ENCODE measurements around the gene SRP14.

GRCh38 chr15:40011303-40011702 lies 27.7 kb downstream of the SRP14 start:
- TF ChIP-seq CTCF (IDR thresholded peaks at IDR 0.05) (no peak), ZFX (IDR thresholded peaks at IDR 0.05; ENCODE audit: borderline replicate concordance) (no peak)
